PC-9 (cell line): ENCODE data around the gene GATAD2A.

Experiments
- EZH2 ChIP-seq: fragments of 200-600 bp; sonication (generic); IDR thresholded peaks from 2 replicates; pipeline ENCODE4 v1.8.0; 2017; ENCODE audit warnings: antibody characterized with exemption, low read depth
- TF ChIP-seq, protein P1 (sequence below): fragments of 200-600 bp; sonication (generic); conservative IDR thresholded peaks from 2 replicates; pipeline ENCODE4 v1.6.1; 2017; ENCODE audit warnings: mixed run types, antibody characterized with exemption, mild to moderate bottlenecking, moderate library complexity

DNA sequence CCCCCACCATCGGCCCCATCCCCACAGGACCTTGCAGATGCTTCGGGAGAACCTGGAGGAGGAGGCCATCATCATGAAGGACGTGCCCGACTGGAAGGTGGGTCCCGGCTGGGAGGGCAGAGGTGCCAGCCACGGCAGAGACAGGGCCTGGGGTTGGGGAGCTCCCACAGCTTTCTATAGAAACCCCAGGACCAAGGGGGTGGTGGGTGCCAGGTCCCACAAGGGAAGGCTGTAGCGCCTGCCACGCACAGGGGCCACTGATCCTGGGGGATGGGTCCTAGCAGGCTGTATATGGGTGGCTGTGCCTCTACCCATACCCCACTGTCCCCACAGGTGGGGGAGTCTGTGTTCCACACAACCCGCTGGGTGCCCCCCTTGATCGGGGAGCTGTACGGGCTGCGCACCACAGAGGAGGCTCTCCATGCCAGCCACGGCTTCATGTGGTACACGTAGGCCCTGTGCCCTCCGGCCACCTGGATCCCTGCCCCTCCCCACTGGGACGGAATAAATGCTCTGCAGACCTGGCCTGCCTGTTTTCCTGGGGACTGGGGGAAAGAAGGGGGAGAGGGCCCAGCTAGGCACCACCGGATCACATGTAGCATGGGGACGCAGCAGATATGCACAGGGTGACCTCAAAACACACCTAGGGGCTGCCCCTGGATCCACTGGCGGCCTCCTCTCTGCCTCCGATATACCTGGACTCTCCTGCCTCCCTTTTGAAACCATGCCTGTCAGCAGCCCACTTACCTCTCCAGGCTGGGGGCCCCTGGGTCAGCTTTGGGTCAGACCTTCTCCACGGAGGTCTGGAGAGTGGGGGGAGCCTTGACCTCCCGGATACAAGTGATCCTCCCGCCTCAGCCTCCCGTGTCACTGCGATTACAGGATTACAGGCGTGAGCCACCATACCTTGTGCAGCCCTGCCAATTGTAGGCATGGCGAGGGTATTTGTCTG lies 122.5 kb downstream of the GATAD2A start:
- TF ChIP-seq, protein P1, sequence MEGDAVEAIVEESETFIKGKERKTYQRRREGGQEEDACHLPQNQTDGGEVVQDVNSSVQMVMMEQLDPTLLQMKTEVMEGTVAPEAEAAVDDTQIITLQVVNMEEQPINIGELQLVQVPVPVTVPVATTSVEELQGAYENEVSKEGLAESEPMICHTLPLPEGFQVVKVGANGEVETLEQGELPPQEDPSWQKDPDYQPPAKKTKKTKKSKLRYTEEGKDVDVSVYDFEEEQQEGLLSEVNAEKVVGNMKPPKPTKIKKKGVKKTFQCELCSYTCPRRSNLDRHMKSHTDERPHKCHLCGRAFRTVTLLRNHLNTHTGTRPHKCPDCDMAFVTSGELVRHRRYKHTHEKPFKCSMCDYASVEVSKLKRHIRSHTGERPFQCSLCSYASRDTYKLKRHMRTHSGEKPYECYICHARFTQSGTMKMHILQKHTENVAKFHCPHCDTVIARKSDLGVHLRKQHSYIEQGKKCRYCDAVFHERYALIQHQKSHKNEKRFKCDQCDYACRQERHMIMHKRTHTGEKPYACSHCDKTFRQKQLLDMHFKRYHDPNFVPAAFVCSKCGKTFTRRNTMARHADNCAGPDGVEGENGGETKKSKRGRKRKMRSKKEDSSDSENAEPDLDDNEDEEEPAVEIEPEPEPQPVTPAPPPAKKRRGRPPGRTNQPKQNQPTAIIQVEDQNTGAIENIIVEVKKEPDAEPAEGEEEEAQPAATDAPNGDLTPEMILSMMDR = no peak
- no peak for TF ChIP-seq EZH2
